ENCODE results near the gene OSBPL3. TPM values are rescaled to one million over a fixed set of nuclear protein-coding genes. Genes with fewer than 3 reads are reported as not detected.

OSBPL3 gene
- polyA plus RNA-seq, 1 of the 3 experiments (the other 2 are of a cell fraction): 23.2 TPM

DNA sequence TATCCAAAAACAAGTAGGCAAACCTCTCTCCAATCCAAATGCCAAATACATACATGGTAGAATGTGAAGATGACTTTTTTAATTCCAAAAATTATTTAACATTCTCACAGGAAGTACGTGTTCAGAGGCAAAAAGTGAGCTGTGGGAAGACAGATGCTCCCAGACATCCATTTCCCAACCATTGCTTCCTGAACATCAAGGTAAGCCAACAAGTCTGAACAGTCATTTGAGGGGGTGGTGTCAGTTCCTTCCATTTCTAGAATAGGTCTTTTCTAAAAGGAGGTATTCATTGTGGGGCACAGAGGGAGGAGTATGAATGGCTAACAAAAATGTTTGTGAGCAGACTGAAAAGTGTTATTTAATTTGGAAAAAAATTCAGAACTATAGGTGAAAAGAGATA lies 49.1 kb downstream of the OSBPL3 start:
- Histone ChIP-seq H3K4me2 (no peak overlapping the region), H3K9me3 (no peaks in the 10 kb centered on the region), H3K4me1 (ENCODE audit: control insufficient read depth in 1 of 2, insufficient read depth in 2 of 2, low read depth in 1 of 2, low read length in 1 of 2) (peaks cover 2 to 19% of the 10 kb centered on the region in 2 experiments), H3K79me2 (ENCODE audit: insufficient read depth) (peaks cover 89% of the 10 kb centered on the region), H3K27me3 (ENCODE audit: insufficient read depth) (no peaks in the 10 kb centered on the region), H3K9me2 (no peaks in the 10 kb centered on the region), H3K4me3 (ENCODE audit: low read depth in 2 of 2, low read length in 1 of 2) (no peak overlapping the region), H2AFZ (ENCODE audit: low read depth) (no peak overlapping the region), H3F3A (replicated peaks; ENCODE audit: insufficient read depth) (peaks cover 27% of the 10 kb centered on the region), H3K36me3 (replicated peaks in 1 of 2; ENCODE audit: control insufficient read depth in 1 of 2, insufficient read depth in 2 of 2, low read length in 1 of 2) (peaks cover 4% of the 10 kb centered on the region in 2 experiments), H3K9ac (no peak overlapping the region), H4K20me1 (ENCODE audit: insufficient read depth) (no peaks in the 10 kb centered on the region), H3K27ac (ENCODE audit: low read depth in 2 of 2, low read length in 1 of 2) (no peak overlapping the region)
- ChIA-PET CTCF (interaction anchor here (1.9 kb wide), 1 partner anchor 168 kb away, joined by 4 read pairs; no protein-coding TSS in a partner anchor), POLR2A (no interaction called here)
- 87% methylated on average over 1 of the region's 1 CpG for WGBS (ENCODE audit: low lambda C conversion rate)
- no peak for DNase-seq
- TF ChIP-seq CHD2 (IDR thresholded peaks at IDR 0.05; ENCODE audit: low read length, partially characterized antibody) (no peak), GATA2 (CRISPR knock-in tag; IDR thresholded peaks at IDR 0.05) (no peak), FOXM1 (IDR thresholded peaks at IDR 0.05; ENCODE audit: low read depth) (no peak)

DNA sequence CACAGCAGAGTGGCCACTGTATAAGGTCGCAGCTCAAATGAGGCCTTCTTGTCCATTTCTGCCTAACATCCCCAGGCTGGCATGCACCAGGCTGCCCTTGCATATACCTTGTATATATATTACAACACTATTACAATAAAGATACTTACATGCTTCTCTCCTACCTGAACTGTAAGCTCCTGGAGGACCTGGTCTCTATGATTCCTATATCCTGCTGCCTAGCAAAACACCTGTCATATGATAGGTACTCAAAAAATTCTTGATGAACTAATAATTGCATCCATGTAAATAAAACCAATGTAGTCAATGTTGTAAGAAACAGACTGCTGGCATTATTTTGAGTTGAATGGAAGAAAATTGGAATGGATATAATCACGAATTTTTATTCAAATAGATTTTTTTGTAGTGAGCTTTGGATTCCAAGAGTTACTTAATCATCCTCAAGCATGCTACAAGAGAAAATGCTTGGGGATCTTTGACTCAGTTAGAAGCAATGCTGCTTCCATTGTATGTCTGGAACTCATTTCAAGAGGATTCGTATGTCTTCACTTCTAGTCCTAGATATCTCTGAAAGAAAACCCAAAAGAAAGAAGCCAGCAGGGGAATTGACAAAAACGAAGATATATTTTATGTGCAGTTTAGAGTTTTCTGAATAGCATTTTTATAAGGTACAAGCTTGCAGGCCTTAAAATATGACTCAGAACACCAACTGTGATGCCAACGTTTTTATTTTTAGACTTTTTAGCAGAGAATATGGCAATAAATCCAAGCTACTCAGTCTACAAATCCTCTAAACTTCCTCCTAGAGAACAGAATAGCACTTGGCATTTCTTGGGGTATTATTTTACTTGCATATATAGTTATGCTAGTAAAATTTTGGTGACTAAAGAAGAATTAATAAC lies 53.1 kb downstream of the OSBPL3 start:
- Histone ChIP-seq H3K36me3 (replicated peaks in 1 of 2; ENCODE audit: control insufficient read depth in 1 of 2, insufficient read depth in 2 of 2, low read length in 1 of 2) (peaks cover 2 to 4% of the 10 kb centered on the region in 2 experiments), H3K9me3 (no peaks in the 10 kb centered on the region), H3F3A (replicated peaks; ENCODE audit: insufficient read depth) (peaks cover 37% of the 10 kb centered on the region), H3K4me3 (ENCODE audit: low read depth in 2 of 2, low read length in 1 of 2) (peak overlapping the region in 1 of 2 experiments; percentile 15; a peak in 2 of 4 replicates), H3K9ac (peak overlapping the region; percentile 21; the same call in 1 of the 2 replicates), H3K9me2 (no peaks in the 10 kb centered on the region), H3K27me3 (ENCODE audit: insufficient read depth) (no peaks in the 10 kb centered on the region), H2AFZ (ENCODE audit: low read depth) (no peak overlapping the region), H3K27ac (ENCODE audit: low read depth in 2 of 2, low read length in 1 of 2) (peak overlapping the region; percentile 67 to 81; a peak in 3 of 4 replicates), H3K4me2 (peak overlapping the region; percentile 46), H4K20me1 (ENCODE audit: insufficient read depth) (no peaks in the 10 kb centered on the region), H3K4me1 (ENCODE audit: control insufficient read depth in 1 of 2, insufficient read depth in 2 of 2, low read depth in 1 of 2, low read length in 1 of 2) (peaks cover 28 to 36% of the 10 kb centered on the region in 2 experiments), H3K79me2 (ENCODE audit: insufficient read depth) (peaks cover 89% of the 10 kb centered on the region)
- DNase-seq: no peak
- TF ChIP-seq RCOR1 (IDR thresholded peaks at IDR 0.05; ENCODE audit: low read length): no peak
- TF ChIP-seq FOXM1 (IDR thresholded peaks at IDR 0.05; ENCODE audit: low read depth): no peak
- 0 out of 2 replicates have a peak, but pooled peaks have one; percentile 16 for TF ChIP-seq NFIC (IDR thresholded peaks at IDR 0.05; ENCODE audit: borderline replicate concordance)
- TF ChIP-seq CHD2 (IDR thresholded peaks at IDR 0.05; ENCODE audit: low read length, partially characterized antibody): no peak
- TF ChIP-seq MEF2A (IDR thresholded peaks at IDR 0.05; ENCODE audit: borderline replicate concordance, low read depth): peak; percentile 81
- TF ChIP-seq FOXJ3 (CRISPR knock-in tag; IDR thresholded peaks at IDR 0.05): no peak
- peak; percentile 69 for TF ChIP-seq JUND (IDR thresholded peaks at IDR 0.05)
- peak; percentile 8 to 40; a peak in 1 of 4 replicates for TF ChIP-seq EP300 (IDR thresholded peaks at IDR 0.05; ENCODE audit: borderline replicate concordance in 1 of 2, low read depth in 1 of 2, low read length in 1 of 2)
- peak; percentile 58; the same call in 1 of the 2 replicates for TF ChIP-seq POLR2AphosphoS5 (IDR thresholded peaks at IDR 0.05; ENCODE audit: low read depth, low read length)
- TF ChIP-seq, protein P1, sequence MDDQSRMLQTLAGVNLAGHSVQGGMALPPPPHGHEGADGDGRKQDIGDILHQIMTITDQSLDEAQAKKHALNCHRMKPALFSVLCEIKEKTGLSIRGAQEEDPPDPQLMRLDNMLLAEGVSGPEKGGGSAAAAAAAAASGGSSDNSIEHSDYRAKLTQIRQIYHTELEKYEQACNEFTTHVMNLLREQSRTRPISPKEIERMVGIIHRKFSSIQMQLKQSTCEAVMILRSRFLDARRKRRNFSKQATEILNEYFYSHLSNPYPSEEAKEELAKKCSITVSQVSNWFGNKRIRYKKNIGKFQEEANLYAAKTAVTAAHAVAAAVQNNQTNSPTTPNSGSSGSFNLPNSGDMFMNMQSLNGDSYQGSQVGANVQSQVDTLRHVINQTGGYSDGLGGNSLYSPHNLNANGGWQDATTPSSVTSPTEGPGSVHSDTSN (IDR thresholded peaks at IDR 0.05): peak; percentile 15; the same call in 1 of the 2 replicates
- TF ChIP-seq TEAD4 (IDR thresholded peaks at IDR 0.05; ENCODE audit: borderline replicate concordance, insufficient read depth): peak; percentile 39; the same call in 1 of the 2 replicates
- peak; percentile 68 for TF ChIP-seq TCF12 (IDR thresholded peaks at IDR 0.05)
- TF ChIP-seq FOSL2 (IDR thresholded peaks at IDR 0.05; ENCODE audit: borderline replicate concordance, low read depth): peak; percentile 40; the same call in 1 of the 2 replicates
- ChIA-PET POLR2A (no interaction called here), CTCF (interaction anchor here (0.7 to 1.7 kb wide), 6 partner anchors 13 to 172 kb away, joined by 3 to 8 read pairs (median 3); no protein-coding TSS in a partner anchor)
- WGBS (ENCODE audit: low lambda C conversion rate): 33% methylated on average over 5 of the region's 5 CpGs

Data from SK-N-SH (cell line).